ENCODE data around the gene GAP43. TPM values are rescaled to one million over a fixed set of nuclear protein-coding genes. Genes with fewer than 3 reads are reported as not detected.

Gene GAP43
- total RNA-seq, 3 donors from 2014 or later = 0.96 to 13.6 (median 1.1) TPM

- Histone ChIP-seq H3K36me3 (ENCODE audit: low read depth) (no peaks in the 10 kb centered on the region), H3K9me3 (no peaks in the 10 kb centered on the region), H3K4me3 (no peak overlapping the region), H3K4me1 (ENCODE audit: low read depth) (no peaks in the 10 kb centered on the region)
- peak; percentile 41 for TF ChIP-seq CTCF (IDR thresholded peaks at IDR 0.05)
- ATAC-seq (peak; percentile 96), DNase-seq (peak; percentile 51 to 89 (median 60))
- intact Hi-C loops (cut with DNase I, micrococcal nuclease) = loop anchor here (5.0 kb wide), 1 partner anchor 476 kb away; no protein-coding TSS in a partner anchor
Observed at GRCh38 chr3:115692887-115693524, 69.7 kb downstream of the GAP43 start.

- H3K36me3 ChIP-seq (ENCODE audit: low read depth) = no peaks in the 10 kb centered on the region
- H3K4me1 ChIP-seq (ENCODE audit: low read depth) = no peaks in the 10 kb centered on the region
- ATAC-seq (no peak), DNase-seq (no peak)
- TF ChIP-seq CTCF (IDR thresholded peaks at IDR 0.05) = no peak
- intact Hi-C loops (cut with DNase I, micrococcal nuclease) = loop anchor here (5.0 kb wide), 1 partner anchor 477 kb away; no protein-coding TSS in a partner anchor
- no peaks in the 10 kb centered on the region for H3K9me3 ChIP-seq
- H3K4me3 ChIP-seq = no peak overlapping the region
Observed at GRCh38 chr3:115693868-115694267, 70.6 kb downstream of the GAP43 start.

GRCh38 chr3:115695090-115695489 is 71.8 kb downstream of the GAP43 start:
- H3K9me3 ChIP-seq = no peaks in the 10 kb centered on the region
- H3K36me3 ChIP-seq (ENCODE audit: low read depth) = no peaks in the 10 kb centered on the region
- intact Hi-C loops (cut with DNase I, micrococcal nuclease) = no loop called here
- H3K4me3 ChIP-seq = no peak overlapping the region
- no peak for TF ChIP-seq CTCF (IDR thresholded peaks at IDR 0.05)
- ATAC-seq (no peak), DNase-seq (no peak)
- H3K4me1 ChIP-seq (ENCODE audit: low read depth) = no peaks in the 10 kb centered on the region

GRCh38 chr3:115697263-115698053 is 74.1 kb downstream of the GAP43 start:
- no peak for TF ChIP-seq CTCF (IDR thresholded peaks at IDR 0.05)
- ATAC-seq (no peak), DNase-seq (no peak)
- Histone ChIP-seq H3K9me3 (no peaks in the 10 kb centered on the region), H3K36me3 (ENCODE audit: low read depth) (no peaks in the 10 kb centered on the region), H3K4me1 (ENCODE audit: low read depth) (no peaks in the 10 kb centered on the region), H3K4me3 (no peak overlapping the region)
- intact Hi-C loops (cut with DNase I, micrococcal nuclease) = no loop called here

GRCh38 chr3:115698851-115699591 is 75.7 kb downstream of the GAP43 start:
- intact Hi-C loops (cut with DNase I, micrococcal nuclease) = no loop called here
- H3K4me3 ChIP-seq = no peak overlapping the region
- ATAC-seq = no peak
- H3K36me3 ChIP-seq (ENCODE audit: low read depth) = no peaks in the 10 kb centered on the region
- no peak for TF ChIP-seq CTCF (IDR thresholded peaks at IDR 0.05)
- H3K4me1 ChIP-seq (ENCODE audit: low read depth) = no peaks in the 10 kb centered on the region
- H3K9me3 ChIP-seq = no peaks in the 10 kb centered on the region
- no peak for DNase-seq
